Fibroblast of skin of left quadriceps (primary cell): ENCODE measurements around the gene ZCCHC18.

Experiments
- DNase-seq, 2 experiments: peaks; one replicate each; pipeline ENCODE4 v3.0.0-alpha.2; 2013; ENCODE audit warnings: low read depth in 2 of 2

Gene ZCCHC18

GRCh38 chrX:104130808-104131207 is 18.5 kb downstream of the ZCCHC18 start:
- no peak for DNase-seq

DNA sequence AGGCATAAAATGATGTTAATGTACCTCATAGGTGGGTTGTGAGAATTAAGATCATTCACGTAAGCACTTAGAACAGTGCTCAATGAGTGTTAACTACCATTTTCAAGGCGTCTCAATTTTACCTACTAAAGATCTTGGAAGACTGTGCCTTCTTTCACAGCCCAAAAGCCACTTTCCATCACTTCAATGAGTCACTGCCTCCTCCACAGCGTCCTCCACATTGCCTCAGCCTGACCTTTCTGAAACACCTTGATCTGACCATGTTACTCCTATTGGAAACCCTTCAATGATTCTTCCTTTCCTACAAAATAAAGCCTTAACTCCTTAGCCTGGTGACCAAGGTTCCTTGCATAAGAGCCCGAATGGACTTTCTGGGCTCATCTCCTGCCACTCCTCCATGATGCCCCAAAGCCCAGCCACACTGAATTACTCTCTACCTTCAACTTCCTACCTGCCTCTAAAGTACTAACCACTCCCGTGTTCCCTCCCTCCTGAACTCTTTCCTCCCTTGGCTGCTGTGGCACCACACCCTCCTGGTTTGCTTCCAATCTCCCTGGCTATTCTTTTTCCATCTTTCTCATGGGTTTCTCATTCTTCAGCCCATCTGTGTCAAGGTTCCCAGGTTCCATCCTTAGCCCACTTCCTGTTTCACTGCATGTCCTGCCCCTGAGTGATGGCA is 22.4 kb downstream of the ZCCHC18 start:
- DNase-seq: no peak

DNA sequence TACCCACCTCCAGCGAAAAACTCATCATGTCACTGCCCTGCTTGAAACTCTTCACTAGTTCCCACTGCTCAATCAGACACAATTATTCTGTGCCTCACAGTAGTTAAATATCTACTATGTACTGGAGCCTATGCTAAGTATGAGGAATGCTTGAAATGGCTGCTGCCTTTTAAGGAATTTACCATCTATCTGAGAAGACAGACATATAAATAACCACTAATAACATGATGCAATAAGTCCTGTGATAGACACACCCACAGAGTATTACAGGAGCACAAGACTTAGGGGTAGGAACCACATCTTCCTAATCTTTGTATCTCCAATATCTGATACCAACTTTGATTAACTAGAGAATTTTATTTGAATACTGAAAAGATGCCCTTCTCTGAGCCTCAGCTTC is 23.4 kb downstream of the ZCCHC18 start:
- no peak for DNase-seq

GRCh38 chrX:104136241-104137019 is 24.1 kb downstream of the ZCCHC18 start:
- DNase-seq: peak; percentile 50 to 60

DNA sequence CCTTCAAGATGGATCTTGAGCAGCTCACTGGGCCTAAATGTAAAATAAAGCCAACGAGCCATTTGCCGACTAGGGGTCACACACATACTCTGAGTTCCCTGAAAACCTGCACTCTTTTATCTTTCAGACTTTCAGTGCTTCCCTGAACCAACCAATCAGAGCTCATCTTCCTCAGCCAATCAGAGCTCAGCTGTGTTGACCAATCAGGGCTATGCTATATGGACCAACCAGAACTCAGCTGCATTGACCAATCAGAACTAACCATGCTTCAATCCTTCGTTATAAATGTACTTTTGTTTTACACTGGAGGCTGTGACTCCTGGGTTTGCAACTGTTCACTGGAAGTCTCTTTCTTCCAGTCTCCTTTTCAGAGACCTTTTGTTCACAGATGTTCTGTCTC is 25.2 kb downstream of the ZCCHC18 start:
- no peak for DNase-seq

DNA sequence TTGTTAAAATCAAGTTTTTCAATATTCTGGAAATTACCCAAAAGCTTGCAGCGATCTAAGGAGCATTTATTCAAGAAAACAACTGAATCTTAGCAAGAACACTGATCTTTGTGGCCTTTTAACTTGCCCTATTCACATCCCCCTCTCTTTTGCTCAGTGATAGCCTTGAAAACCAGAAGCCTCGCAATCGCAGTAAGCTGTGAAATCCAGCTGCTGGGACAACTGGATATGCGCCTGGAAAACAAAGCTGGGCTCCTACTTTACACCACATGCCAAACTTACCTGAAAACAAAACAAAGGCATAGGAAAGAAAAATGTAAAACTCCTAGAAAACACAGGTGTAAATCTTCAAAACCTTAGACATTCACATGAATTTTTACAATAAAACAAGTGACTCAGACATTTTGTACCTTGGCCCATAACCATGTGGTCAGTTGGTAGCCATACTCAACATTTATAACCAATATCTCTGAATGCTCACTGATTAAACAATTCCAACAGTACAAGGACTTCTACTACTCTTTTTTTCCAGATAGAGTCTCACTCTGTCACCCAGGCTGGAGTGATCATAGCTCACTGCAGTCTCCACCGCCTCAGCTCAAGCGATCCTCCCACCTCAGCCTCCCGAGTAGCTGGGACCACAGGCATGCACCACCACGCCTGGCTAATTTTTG is 28.9 kb downstream of the ZCCHC18 start:
- DNase-seq: no peak

DNA sequence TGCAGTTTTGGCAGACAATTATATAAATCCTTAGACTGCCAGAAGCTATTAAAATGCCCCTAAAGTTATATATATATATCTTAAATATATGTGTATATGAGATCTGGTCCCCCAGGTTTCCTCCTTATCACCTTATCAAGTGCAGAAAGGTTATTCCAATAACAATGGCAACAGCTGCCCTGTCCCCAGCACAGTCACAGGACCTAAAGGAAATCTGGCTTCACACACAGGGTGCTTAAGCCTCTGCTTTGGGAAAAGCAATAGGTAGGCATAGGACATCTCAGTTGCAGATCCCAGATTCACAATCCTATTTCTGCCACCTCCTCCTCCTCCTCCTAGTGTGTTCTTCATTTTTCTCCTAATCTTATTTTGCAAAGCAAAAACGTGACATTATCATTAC is 38.7 kb downstream of the ZCCHC18 start:
- DNase-seq: no peak

- peak; percentile 52 to 56 for DNase-seq
Measured at GRCh38 chrX:104156630-104157529, 44.6 kb downstream of the ZCCHC18 start, which contains the start of gene SLC25A53. Gene SLC25A53 (minus strand): TSS chrX:104157009. CDS start chrX:104105257, 51,752 bp downstream.
